Upper lobe of right lung (tissue), 1 donor: ENCODE results near the gene UST. TPM values are rescaled to one million over a fixed set of nuclear protein-coding genes. Genes with fewer than 3 reads are reported as not detected.

Experiments
- ATAC-seq: fragments of 200-7000 bp; cut with Tn5 transposase; one replicate; pipeline ENCODE4 v1.9.1; 2020; ENCODE audit warnings: mild to moderate bottlenecking, moderate library complexity
- DNase-seq: peaks from one replicate; pipeline ENCODE4 v3.0.0-alpha.2; 2020
- H3K27ac ChIP-seq: fragments of 200-600 bp; one replicate; pipeline ENCODE4 v1.8.0; 2022
- H3K27me3 ChIP-seq: fragments of 200-600 bp; one replicate; pipeline ENCODE4 v1.8.0; 2022; ENCODE audit warnings: mild to moderate bottlenecking
- H3K36me3 ChIP-seq: fragments of 200-600 bp; one replicate; pipeline ENCODE4 v1.8.0; 2022
- H3K4me1 ChIP-seq: fragments of 200-600 bp; one replicate; pipeline ENCODE4 v1.8.0; 2022
- H3K4me3 ChIP-seq: fragments of 200-600 bp; one replicate; pipeline ENCODE4 v1.8.0; 2022; ENCODE audit warnings: mild to moderate bottlenecking
- H3K9me3 ChIP-seq: fragments of 200-600 bp; one replicate; pipeline ENCODE4 v1.8.0; 2022
- CTCF ChIP-seq: fragments of 200-600 bp; IDR thresholded peaks from one replicate; pipeline ENCODE4 v1.8.0; 2022; ENCODE audit warnings: antibody characterized with exemption
- intact Hi-C: fragments of 100-400 bp; cut with DNase I; formaldehyde crosslinking; loops from one replicate; pipeline ENCODE4 v1.11.0; 2022
- total RNA-seq: library from RNA; stranded (reverse); fragmentation: NEBNext Ultra II Directional; extraction: Animal tissue kit (Norgen Biotek cat#: 25700); gene quantifications from one replicate; pipeline ENCODE4 v1.2.1, GENCODE V29; 2021
- donor health status: DM: no; HTN: yes; CAD: no; lungs with severe emphysema.

Gene UST
- total RNA-seq, 1 donor from 2014 or later = 11.8 TPM

DNA sequence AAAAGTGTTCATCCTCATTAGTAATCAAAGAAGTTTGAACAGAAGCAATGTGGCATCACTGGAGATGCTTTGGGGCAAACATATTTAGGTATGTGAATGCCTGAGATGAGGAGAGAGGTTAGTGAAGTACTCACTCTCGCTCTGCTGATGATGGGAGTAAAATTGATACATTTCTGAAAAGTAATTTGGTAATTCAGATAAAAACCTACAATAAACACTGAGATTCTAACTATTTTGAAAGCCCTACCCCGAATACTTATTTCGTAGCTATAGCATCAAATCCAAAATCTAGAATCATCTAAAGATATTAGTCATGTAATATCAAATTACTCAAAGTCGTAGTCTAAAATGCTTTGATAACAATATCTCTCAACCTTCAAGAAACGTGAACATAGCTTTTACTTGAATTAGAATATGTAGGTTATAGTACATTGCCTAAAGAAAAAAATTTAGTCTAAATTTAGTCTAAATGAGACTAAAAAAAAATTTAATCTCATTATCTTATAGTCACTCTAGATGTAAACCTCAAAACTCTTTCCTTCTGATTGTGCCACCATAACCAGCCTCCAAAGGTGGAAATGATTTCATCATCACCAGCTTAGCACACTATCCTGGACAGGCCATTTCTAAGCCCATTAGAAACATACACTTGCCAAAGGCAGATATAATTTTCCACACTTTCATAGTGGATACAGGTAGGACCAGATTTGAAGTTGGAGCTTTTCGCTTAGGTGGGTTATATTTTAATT lies 338.2 kb downstream of the UST start:
- no peak overlapping the region for H3K27ac ChIP-seq
- no peaks in the 10 kb centered on the region for H3K36me3 ChIP-seq
- no peak overlapping the region for H3K4me3 ChIP-seq
- no peaks in the 10 kb centered on the region for H3K27me3 ChIP-seq
- no peak for TF ChIP-seq CTCF
- H3K9me3 ChIP-seq = no peaks in the 10 kb centered on the region
- no peak for DNase-seq
- ATAC-seq = no peak
- intact Hi-C loops = no loop called here
- H3K4me1 ChIP-seq = no peaks in the 10 kb centered on the region

DNA sequence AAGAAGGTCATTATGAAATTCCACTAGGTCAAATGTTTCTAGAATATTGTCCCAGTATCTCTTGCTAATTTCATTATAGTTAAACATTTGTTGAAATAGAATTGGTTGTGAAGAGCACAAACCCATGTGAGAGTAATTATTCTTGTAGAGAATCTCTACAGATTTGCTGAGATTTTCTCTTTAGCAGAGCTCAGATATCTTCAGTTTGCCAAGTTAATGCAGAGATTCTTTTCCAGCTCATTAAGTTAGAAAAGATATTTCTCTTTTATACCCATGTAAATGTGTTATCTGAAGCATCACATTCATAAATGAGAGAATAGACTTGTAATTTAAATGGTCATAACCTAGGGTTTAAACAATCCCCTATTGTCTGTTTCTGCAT lies 338.7 kb downstream of the UST start:
- Histone ChIP-seq H3K4me3 (no peak overlapping the region), H3K27me3 (no peaks in the 10 kb centered on the region), H3K4me1 (no peaks in the 10 kb centered on the region), H3K36me3 (no peaks in the 10 kb centered on the region), H3K27ac (no peak overlapping the region), H3K9me3 (no peaks in the 10 kb centered on the region)
- DNase-seq (no peak), ATAC-seq (no peak)
- intact Hi-C loops = no loop called here
- no peak for TF ChIP-seq CTCF

DNA sequence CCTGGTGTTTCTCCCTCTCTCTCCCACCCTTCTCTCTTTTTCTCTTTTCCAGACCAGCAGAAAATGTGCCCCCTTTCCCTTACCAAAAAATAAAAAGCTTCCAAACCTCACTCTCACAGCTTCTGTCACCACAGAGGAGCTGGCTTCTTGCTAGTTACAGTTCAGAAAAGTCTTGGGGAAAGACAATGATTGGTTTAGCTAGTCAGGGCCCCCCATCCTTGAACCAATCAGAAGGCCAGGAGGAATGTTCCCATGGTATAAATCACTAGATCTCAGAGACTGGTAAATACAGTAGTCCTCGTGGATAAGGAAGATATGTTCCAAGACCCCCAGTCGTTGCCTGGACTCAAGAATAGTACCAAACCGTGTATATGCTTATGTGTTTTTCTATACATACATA lies 339.5 kb downstream of the UST start:
- no peak for ATAC-seq
- H3K27ac ChIP-seq = no peak overlapping the region
- H3K4me1 ChIP-seq = no peaks in the 10 kb centered on the region
- no peaks in the 10 kb centered on the region for H3K27me3 ChIP-seq
- DNase-seq = no peak
- TF ChIP-seq CTCF = no peak
- H3K36me3 ChIP-seq = no peaks in the 10 kb centered on the region
- intact Hi-C loops = no loop called here
- H3K4me3 ChIP-seq = no peak overlapping the region
- no peaks in the 10 kb centered on the region for H3K9me3 ChIP-seq

GRCh38 chr6:149087898-149088297 lies 341.1 kb downstream of the UST start:
- no peak for TF ChIP-seq CTCF
- Histone ChIP-seq H3K27ac (no peak overlapping the region), H3K36me3 (no peaks in the 10 kb centered on the region), H3K9me3 (no peaks in the 10 kb centered on the region), H3K4me1 (no peaks in the 10 kb centered on the region), H3K4me3 (no peak overlapping the region), H3K27me3 (no peaks in the 10 kb centered on the region)
- DNase-seq (no peak), ATAC-seq (peak; percentile 64)
- intact Hi-C loops = no loop called here

GRCh38 chr6:149088361-149088760 lies 341.5 kb downstream of the UST start:
- DNase-seq (no peak), ATAC-seq (peak; percentile 22)
- no peaks in the 10 kb centered on the region for H3K9me3 ChIP-seq
- no peak overlapping the region for H3K27ac ChIP-seq
- intact Hi-C loops = no loop called here
- no peak for TF ChIP-seq CTCF
- H3K36me3 ChIP-seq = no peaks in the 10 kb centered on the region
- no peaks in the 10 kb centered on the region for H3K27me3 ChIP-seq
- H3K4me3 ChIP-seq = no peak overlapping the region
- no peaks in the 10 kb centered on the region for H3K4me1 ChIP-seq

- Histone ChIP-seq H3K27ac (no peak overlapping the region), H3K36me3 (no peaks in the 10 kb centered on the region), H3K27me3 (no peaks in the 10 kb centered on the region), H3K4me1 (no peaks in the 10 kb centered on the region), H3K9me3 (no peaks in the 10 kb centered on the region), H3K4me3 (no peak overlapping the region)
- TF ChIP-seq CTCF = no peak
- intact Hi-C loops = no loop called here
- DNase-seq (no peak), ATAC-seq (no peak)
These were observed 342.7 kb downstream of the UST start for GRCh38 chr6:149089510-149089909.
